Myocyte (in vitro differentiated cells): ENCODE measurements around the gene MXI1. TPM values are rescaled to one million over a fixed set of nuclear protein-coding genes. Genes with fewer than 3 reads are reported as not detected.
"Not testable (repeated sequence)": the region's sequence is repeated elsewhere in the genome, so short reads cannot be mapped to it uniquely, and the experiment has no call there.

Experiments used
- DNase-seq: peaks from one replicate; pipeline ENCODE4 v3.0.0-alpha.2; 2012; ENCODE audit warnings: low read depth
- total RNA-seq: library from RNA; depleted of rRNA; stranded (reverse); fragments of >200 nt; gene quantifications from 2 replicates; pipeline ENCODE4 v1.2.3, GENCODE V29; 2014

Gene MXI1
- total RNA-seq, 1 donor from 2014 or later, result 18.5 TPM

GRCh38 chr10:110181451-110181850, 26.0 kb upstream of the MXI1 start:
- no peak for DNase-seq

- no peak for DNase-seq
These were observed 25.5 kb upstream of the MXI1 start for GRCh38 chr10:110181911-110182310.

GRCh38 chr10:110184398-110184797, 23.0 kb upstream of the MXI1 start:
- no peak for DNase-seq

GRCh38 chr10:110185646-110186182, 21.7 kb upstream of the MXI1 start:
- not testable (repeated sequence) for DNase-seq

- DNase-seq, result no peak
These were observed 17.2 kb upstream of the MXI1 start for GRCh38 chr10:110190170-110190569.

GRCh38 chr10:110192552-110192951, 14.9 kb upstream of the MXI1 start:
- peak; percentile 58 for DNase-seq

- DNase-seq, result no peak
These were observed 6.9 kb upstream of the MXI1 start for GRCh38 chr10:110200503-110200902.

GRCh38 chr10:110201046-110201445, 6.4 kb upstream of the MXI1 start:
- DNase-seq, result not testable (repeated sequence)

- DNase-seq, result no peak
These were observed 3.6 kb upstream of the MXI1 start for GRCh38 chr10:110203500-110204455.

- DNase-seq, result no peak
These were observed 2.2 kb upstream of the MXI1 start for GRCh38 chr10:110205051-110205675.

- DNase-seq, result peak; percentile 41
These were observed 604 bp downstream of the MXI1 start for GRCh38 chr10:110207805-110208613.

- peak; percentile 57 for DNase-seq
These were observed 1.4 kb downstream of the MXI1 start for GRCh38 chr10:110208614-110209453.

- peak; percentile 71 for DNase-seq
These were observed 2.1 kb downstream of the MXI1 start for GRCh38 chr10:110209454-110209925.

GRCh38 chr10:110209926-110210673, 2.7 kb downstream of the MXI1 start:
- DNase-seq, result peak; percentile 45

- DNase-seq, result peak; percentile 98
These were observed 3.5 kb downstream of the MXI1 start for GRCh38 chr10:110210674-110211464.

- no peak for DNase-seq
These were observed 4.0 kb downstream of the MXI1 start for GRCh38 chr10:110211465-110211843.

- DNase-seq, result no peak
These were observed 5.0 kb downstream of the MXI1 start for GRCh38 chr10:110212119-110213006.

GRCh38 chr10:110214371-110214826, 7.0 kb downstream of the MXI1 start:
- DNase-seq, result peak; percentile 61
